MG63 (cell line): Measurements from ENCODE around the gene FBXL16. TPM values are rescaled to one million over a fixed set of nuclear protein-coding genes. Genes with fewer than 3 reads are reported as not detected.

Experiments used
- DNase-seq: peaks from one replicate; pipeline ENCODE4 v3.0.0-alpha.2; 2020
- H3K27me3 ChIP-seq: fragments of 250-450 bp; sonication (Bioruptor Pico); 2 replicates; pipeline ENCODE4 v1.5.1; 2020; ENCODE audit warnings: mild to moderate bottlenecking, moderate library complexity
- H3K36me3 ChIP-seq: fragments of 250-450 bp; sonication (Bioruptor Pico); 2 replicates; pipeline ENCODE4 v1.5.1; 2020; ENCODE audit warnings: mild to moderate bottlenecking, moderate library complexity
- H3K4me3 ChIP-seq: fragments of 250-450 bp; sonication (Bioruptor Pico); 2 replicates; pipeline ENCODE4 v1.5.1; 2020; ENCODE audit warnings: mild to moderate bottlenecking, moderate library complexity
- H3K9me3 ChIP-seq: fragments of 250-450 bp; sonication (Bioruptor Pico); 2 replicates; pipeline ENCODE4 v1.5.1; 2020; ENCODE audit warnings: mild to moderate bottlenecking, moderate library complexity
- total RNA-seq: library from RNA; depleted of rRNA; stranded (reverse); fragments of >200 nt; shearing (Covaris generic); gene quantifications from 2 replicates; pipeline ENCODE4 v1.2.3, GENCODE V29; 2014; ENCODE audit warnings: low replicate concordance

FBXL16 gene
- total RNA-seq, 1 experiment from 2014 or later, result 0.16 TPM

DNA sequence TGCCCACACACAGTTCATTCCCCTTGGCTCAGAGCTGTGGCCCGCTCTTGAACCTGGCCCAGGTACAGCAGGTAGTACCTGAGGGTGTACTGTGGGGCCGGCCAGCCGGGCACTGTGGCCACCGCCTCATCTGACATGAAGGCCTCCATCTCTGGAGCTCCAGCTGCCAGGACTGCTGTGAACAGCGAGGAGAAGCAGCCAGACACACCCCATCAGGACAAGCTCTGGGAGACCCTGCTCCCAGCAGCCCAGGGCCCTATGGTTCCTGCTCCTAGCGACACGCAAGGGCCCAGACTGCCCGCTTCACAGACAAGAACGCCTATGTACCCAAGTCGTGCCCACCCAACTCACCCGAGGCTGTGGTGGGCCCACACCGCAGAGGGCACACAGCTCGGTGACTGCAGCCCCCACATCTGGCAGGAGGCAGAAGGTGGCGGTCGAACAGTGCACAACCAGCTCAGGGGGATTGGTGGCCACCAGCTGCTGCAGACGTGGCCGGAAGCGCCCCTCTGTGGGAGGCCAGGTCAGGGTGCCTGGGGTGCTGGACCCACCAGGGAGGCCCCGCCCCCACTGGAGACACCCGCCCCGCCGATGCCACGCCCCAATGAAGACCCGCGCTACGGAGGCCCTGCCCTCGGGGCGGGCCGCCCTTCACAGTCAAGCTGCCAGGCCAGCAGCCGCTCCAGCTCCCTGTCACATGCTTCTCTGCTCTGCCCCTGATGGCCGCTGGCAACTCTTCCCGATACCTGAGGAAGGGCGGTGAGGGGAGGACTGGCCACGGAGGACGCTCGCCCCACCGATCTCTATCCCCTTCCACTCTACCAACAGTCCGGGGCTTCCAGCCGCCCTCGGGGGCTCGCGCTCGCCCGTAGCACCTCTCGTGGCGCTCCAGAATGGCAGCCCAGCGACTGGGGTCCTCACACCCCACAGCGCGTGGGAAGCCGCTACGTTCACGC is 26.5 kb downstream of the FBXL16 start:
- H3K36me3 ChIP-seq, result peaks cover 37% of the 10 kb centered on the region
- H3K27me3 ChIP-seq, result no peaks in the 10 kb centered on the region
- H3K9me3 ChIP-seq, result no peaks in the 10 kb centered on the region
- H3K4me3 ChIP-seq, result peak overlapping the region; percentile 40
- DNase-seq, result peak; percentile 50

DNA sequence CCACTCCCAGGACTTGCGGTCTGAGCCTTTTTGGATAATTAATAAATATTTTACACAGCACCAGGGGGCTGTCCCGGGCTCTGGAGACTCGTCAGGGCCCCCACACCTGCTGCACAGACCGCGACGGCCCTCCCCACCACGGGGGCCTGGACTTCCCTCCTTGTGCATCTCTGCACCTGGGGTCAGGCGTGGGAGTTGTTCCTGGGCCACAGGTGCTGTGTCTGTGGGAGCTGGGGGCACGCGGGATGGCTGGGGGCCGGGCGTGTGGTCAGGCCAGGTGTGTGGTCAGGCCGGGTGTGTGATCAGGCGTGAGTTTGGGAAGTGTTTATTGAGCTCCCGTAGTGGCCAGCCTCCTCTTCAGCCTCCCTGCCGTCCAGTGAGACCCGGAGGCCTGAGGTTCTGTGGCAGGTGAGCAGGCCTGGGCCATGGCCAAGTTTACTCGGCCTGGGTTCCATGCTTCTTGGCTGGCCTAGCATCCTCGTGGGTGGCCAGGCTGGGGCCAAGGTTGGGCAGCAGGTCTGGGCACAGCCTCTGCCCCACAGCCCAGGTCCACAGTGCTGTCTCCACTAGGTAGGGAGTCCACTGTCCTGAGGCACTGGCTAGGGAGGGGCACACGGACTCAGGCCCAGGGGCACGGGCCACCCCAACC is 27.3 kb downstream of the FBXL16 start:
- Histone ChIP-seq H3K9me3 (no peaks in the 10 kb centered on the region), H3K36me3 (peaks cover 38% of the 10 kb centered on the region), H3K4me3 (no peak overlapping the region), H3K27me3 (no peaks in the 10 kb centered on the region)
- DNase-seq, result no peak

DNA sequence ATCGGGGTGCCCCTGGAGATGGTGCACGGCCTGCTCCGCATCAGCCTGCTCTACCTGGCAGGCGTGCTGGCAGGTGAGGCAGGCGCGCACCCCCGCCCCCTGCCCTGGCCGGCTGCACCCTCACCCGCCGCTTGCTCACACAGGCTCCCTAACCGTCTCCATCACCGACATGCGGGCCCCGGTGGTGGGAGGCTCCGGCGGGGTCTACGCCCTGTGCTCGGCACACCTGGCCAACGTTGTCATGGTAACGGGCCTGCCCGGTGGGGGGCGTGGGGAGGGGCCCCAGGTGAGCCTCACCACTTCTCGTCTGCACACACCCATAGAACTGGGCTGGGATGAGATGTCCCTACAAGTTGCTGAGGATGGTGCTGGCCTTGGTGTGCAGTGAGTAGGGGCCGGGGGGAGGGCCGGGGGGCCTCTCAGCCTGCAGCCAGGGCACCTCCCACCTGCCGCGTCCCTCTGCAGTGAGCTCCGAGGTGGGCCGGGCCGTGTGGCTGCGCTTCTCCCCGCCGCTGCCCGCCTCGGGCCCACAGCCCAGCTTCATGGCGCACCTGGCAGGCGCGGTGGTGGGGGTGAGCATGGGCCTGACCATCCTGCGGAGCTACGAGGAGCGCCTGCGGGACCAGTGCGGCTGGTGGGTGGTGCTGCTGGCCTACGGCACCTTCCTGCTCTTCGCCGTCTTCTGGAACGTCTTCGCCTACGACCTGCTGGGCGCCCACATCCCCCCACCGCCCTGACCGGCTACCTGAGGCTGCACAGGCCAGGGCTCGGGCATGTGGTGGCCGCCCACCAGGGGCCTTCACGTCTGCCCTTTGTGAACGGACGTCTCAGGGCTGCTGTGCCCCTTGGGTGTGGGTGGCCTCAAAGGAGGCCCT is 28.0 kb downstream of the FBXL16 start:
- Histone ChIP-seq H3K27me3 (no peaks in the 10 kb centered on the region), H3K9me3 (no peaks in the 10 kb centered on the region), H3K36me3 (peaks cover 36% of the 10 kb centered on the region), H3K4me3 (no peak overlapping the region)
- no peak for DNase-seq

DNA sequence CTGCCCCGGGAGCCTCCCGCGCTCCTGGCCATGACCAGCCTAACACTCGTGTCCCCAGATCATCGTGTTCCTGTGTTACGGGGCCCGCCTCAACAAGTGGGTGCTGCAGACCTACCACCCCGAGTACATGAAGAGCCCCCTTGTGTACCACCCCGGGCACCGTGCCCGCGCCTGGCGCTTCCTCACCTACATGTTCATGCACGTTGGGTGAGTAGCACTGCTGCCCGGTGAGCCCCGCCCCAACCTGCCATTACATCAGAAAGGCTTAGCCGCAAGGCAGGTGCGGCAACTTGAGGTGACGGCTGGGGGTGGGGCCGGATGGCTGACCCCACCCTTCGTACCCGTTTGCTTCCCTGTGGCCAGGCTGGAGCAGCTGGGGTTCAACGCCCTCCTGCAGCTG is 28.7 kb downstream of the FBXL16 start:
- DNase-seq, result no peak
- Histone ChIP-seq H3K27me3 (no peaks in the 10 kb centered on the region), H3K36me3 (peaks cover 36% of the 10 kb centered on the region), H3K4me3 (no peak overlapping the region), H3K9me3 (no peaks in the 10 kb centered on the region)

DNA sequence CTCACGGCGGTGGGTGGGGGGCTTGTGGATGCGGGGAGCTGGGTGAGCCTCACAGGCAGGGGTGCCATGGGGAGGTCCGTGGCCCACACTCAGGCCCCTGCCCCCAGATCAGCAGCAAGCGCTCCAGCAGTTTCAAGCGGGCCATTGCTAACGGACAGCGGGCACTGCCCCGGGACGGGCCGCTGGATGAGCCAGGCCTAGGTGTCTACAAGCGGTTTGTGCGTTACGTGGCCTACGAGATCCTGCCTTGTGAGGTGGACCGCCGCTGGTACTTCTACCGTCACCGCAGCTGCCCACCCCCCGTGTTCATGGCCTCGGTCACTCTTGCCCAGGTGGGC is 29.1 kb downstream of the FBXL16 start:
- Histone ChIP-seq H3K36me3 (peaks cover 34% of the 10 kb centered on the region), H3K9me3 (no peaks in the 10 kb centered on the region), H3K27me3 (no peaks in the 10 kb centered on the region), H3K4me3 (no peak overlapping the region)
- DNase-seq, result no peak

DNA sequence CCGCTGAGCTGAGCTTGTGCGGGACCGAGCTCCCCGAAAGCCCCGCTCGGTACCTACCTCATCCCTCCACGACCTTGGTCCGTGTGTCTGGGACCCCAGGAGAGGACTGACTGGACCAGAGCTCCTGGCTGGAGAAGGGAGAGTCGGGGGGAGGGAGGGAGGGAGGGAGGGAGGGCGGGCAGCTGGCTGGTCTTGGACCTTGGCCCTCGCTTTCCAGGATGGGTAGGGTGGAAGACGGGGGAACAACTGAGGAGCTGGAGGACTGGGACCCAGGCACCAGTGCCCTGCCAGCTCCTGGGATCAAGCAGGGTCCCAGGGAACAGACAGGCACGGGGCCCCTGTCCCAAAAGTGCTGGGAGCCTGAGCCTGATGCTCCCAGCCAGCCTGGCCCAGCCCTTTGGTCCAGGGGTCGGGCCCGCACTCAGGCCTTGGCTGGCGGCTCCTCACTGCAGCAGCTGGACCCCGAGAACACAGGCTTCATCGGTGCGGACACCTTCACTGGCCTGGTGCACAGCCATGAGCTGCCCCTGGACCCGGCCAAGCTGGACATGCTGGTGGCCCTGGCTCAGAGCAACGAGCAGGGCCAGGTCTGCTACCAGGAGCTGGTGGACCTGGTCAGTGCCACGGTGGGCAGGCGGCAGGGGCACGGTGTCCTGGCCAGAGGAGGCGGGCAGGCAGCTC is 29.6 kb downstream of the FBXL16 start:
- peaks cover 33% of the 10 kb centered on the region for H3K36me3 ChIP-seq
- no peaks in the 10 kb centered on the region for H3K9me3 ChIP-seq
- no peak overlapping the region for H3K4me3 ChIP-seq
- no peak for DNase-seq
- no peaks in the 10 kb centered on the region for H3K27me3 ChIP-seq

DNA sequence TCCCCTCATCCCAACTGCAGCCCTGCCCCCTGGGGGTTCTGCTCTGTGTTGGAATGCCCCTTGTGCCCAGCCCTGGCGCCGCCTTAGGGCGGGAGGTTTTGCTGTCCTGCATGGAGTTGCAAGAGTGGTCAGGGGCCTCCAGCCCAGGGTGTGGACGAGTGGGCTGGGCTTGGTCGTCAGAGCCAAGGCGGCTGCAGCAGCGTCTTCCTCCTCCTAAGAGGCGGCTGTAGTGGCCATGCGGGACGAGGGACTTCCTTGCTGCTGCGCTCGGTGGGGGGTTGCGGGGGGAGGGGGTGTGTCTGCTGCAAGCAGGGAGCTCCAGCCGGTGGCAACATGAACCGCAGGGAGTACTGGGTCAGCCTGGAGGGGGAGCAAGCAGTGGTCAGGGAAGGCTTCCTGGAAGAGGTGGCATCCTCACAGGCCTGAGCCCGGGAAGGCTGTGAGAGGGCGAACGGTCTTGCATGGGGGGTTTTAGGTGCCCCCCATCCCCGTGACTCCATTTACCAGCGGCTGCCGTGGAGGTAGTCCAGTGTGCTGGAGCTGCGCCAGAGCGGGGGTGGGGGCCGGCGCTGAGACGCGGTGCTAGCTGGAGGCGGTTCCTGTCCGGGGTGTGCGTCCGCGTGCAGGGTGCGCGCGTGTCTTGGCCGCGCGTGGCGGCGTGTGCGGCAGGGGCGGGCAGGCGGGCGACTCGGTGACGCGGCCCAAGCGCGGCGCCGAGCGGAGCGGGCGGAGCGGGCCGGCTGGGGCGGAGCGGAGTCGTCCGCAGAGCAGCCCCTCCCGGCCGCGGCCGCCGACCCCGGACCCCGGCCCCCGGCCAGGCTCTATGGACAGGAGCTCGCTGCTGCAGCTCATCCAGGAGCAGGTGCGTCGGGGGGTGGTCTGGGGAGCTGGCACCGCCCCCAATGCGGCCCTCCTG is 30.4 kb downstream of the FBXL16 start, which contains the start of gene RHBDL1:
Gene RHBDL1 (plus strand): TSS at position 704 of the 916 bp plus-strand sequence. CDS start 120 bp downstream, at position 824.
- no peaks in the 10 kb centered on the region for H3K9me3 ChIP-seq
- no peaks in the 10 kb centered on the region for H3K27me3 ChIP-seq
- peaks cover 40% of the 10 kb centered on the region for H3K36me3 ChIP-seq
- DNase-seq, result no peak
- H3K4me3 ChIP-seq, result no peak within 1 kb of the TSS

DNA sequence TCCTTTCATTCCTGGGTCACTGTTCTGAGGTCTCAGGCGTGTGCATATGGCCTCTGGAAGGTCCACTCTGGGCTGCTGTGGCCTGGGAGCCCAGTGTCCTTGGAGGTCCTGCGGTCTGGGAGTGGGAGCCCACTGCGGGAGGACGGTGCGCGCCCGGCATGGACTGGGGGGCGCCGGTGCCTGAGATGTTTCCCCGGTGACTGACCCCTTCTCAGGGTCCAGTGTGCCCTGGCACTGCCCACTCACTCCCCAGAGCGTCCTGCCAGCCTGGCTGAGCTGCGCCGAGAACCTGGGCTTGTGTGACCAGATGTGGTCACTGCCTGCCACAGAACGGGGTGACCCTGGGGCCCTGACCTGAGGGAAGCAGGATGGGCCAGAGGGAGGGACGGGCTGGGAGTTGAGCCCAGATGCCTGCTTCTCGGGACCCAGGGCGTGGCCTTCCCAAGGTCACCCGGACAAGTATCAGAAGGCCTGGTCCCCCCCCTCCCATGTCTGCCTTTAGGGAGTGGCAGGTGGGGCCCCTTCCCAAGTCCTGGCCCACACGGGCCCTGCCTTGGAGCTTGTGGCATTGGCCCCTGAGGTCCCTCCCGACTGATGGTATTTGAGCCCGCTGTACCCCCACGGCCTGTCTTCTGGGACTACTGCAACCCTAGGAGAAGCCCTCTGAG is 31.3 kb downstream of the FBXL16 start:
- DNase-seq, result no peak
- no peaks in the 10 kb centered on the region for H3K9me3 ChIP-seq
- peaks cover 49% of the 10 kb centered on the region for H3K36me3 ChIP-seq
- H3K27me3 ChIP-seq, result no peaks in the 10 kb centered on the region
- H3K4me3 ChIP-seq, result no peak overlapping the region

DNA sequence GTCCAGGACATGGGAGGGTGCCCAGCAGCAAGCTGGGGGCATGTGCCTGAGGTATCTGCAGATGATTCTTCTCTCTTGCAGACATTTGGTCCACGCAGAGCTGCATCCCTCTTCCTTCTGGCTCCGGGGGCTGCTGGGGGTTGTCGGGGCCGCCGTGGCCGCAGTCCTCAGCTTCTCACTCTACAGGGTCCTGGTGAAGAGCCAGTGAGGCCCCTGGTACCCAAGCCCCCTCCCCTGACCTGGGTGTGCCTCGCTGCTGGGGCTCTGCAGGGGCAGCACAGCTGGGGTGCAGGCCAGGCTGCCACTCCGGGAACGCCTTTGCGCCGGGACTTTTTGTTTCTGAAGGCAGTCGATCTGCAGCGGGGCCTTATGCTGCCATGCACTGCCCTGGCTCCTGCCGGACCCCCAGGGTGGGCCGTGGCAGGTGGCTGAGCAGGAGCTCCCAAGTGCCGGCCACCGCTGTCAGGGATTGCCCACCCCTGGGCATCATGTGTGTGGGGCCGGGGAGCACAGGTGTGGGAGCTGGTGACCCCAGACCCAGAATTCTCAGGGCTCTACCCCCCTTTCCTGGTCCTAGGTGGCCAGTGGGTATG is 32.1 kb downstream of the FBXL16 start:
- no peak for DNase-seq
- Histone ChIP-seq H3K27me3 (no peaks in the 10 kb centered on the region), H3K9me3 (no peaks in the 10 kb centered on the region), H3K36me3 (peaks cover 55% of the 10 kb centered on the region), H3K4me3 (no peak overlapping the region)

DNA sequence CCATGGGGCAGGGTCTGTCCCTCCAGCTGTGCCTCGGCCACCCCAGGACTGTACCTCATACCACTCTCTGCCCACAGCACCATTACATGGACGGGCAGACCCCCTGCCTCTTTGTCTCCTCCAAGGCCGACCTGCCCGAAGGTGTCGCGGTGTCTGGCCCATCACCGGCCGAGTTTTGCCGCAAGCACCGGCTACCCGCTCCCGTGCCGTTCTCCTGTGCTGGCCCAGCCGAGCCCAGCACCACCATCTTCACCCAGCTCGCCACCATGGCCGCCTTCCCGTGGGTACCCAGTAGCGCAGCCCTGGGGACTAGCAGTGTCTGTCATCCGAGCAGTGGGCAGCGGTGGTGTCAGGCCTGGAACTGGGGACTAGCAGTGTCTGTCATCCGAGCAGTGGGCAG is 32.8 kb downstream of the FBXL16 start:
- H3K27me3 ChIP-seq, result no peaks in the 10 kb centered on the region
- peaks cover 59% of the 10 kb centered on the region for H3K36me3 ChIP-seq
- H3K9me3 ChIP-seq, result no peaks in the 10 kb centered on the region
- DNase-seq, result no peak
- H3K4me3 ChIP-seq, result no peak overlapping the region

DNA sequence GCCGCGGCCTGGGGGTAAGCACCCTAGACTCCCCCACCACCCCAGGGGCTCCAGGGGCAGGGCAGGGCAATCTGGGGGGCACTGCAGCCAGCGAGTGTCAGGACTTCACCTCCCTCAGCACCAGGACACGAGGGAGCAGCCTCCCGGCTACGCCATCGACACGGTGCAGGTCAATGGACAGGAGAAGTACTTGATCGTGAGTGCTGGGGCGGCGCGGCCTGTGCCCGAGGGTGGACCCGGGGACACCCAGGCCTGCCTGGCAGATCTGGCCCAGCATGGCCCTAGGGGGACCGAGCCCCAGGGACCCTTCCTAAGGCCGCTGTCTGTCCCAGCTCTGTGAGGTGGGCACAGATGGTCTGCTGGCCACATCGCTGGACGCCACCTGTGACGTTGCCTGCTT is 33.2 kb downstream of the FBXL16 start:
- H3K27me3 ChIP-seq, result no peaks in the 10 kb centered on the region
- H3K4me3 ChIP-seq, result no peak overlapping the region
- no peaks in the 10 kb centered on the region for H3K9me3 ChIP-seq
- peaks cover 63% of the 10 kb centered on the region for H3K36me3 ChIP-seq
- no peak for DNase-seq

DNA sequence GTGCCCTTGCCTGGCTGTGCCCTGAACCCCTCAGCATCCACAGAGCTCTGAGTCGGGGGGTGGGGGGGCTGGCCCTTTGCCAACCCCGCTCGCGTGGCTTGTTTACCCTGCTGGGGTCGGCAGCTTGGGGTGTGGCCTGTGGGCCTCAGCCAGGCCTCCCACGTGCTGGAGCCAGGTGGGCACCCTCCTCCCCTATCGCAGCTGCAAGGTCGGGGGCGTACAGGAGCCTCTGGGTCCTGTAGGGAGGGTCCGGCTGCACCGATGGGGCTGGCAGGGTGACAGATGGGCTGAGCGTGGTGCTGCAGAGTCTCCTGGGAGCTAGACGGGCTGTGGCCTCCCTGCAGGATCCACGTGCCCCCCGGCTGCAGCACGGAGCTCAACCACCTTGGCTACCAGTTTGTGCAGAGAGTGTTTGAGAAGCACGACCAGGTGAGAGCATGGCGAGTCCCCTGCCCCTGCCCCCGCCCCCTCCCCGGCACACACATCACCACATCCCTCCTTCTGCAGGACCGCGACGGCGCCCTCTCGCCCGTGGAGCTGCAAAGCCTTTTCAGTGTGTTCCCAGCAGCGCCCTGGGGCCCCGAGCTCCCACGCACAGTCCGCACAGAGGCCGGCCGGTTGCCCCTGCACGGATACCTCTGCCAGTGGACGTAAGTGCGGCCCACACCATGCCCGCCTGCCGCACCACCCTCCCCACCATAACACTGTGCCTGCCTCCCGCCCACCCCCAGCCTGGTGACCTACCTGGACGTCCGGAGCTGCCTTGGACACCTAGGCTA is 34.1 kb downstream of the FBXL16 start:
- H3K4me3 ChIP-seq, result no peak overlapping the region
- H3K9me3 ChIP-seq, result no peaks in the 10 kb centered on the region
- H3K27me3 ChIP-seq, result no peaks in the 10 kb centered on the region
- no peak for DNase-seq
- peaks cover 65% of the 10 kb centered on the region for H3K36me3 ChIP-seq

DNA sequence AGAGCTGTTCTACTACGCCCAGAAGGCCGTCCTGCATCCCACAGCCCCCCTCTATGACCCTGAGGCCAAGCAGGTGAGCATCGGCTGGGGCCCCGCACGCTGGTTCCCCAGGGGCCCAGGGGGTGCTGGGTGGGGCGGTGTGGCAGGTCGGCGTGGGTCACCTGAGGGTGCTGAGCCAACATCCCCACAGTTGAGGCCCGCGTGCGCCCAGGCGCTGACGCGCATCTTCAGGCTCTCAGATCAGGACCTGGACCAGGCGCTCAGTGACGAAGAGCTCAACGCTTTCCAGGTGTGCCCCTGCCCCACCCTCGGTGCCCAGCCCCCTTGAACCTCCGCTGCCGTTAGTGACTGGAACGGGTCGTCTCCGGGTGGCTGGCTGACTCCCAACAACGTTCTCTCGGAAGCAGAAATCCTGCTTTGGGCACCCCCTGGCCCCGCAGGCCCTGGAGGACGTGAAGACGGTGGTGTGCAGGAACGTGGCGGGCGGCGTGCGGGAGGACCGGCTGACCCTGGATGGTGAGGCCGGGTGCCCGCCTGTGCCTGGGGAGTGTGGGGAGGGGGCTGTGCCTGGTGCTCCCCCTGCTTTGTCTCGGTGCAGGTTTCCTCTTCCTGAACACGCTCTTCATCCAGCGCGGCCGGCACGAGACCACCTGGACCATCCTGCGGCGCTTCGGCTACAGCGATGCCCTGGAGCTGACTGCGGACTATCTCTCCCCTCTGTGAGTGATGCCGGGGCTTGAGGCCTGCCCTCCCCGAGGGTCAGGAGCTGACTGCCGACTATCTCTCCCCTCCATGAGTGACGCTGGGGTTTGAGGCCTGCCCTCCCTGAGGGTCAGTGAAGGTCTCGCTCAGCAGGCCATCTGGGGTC is 34.9 kb downstream of the FBXL16 start:
- DNase-seq, result no peak
- peaks cover 65% of the 10 kb centered on the region for H3K36me3 ChIP-seq

More for the DNA sequence above, 34.9 kb downstream of the FBXL16 start:
- no peak overlapping the region for H3K4me3 ChIP-seq
- no peaks in the 10 kb centered on the region for H3K9me3 ChIP-seq
- no peaks in the 10 kb centered on the region for H3K27me3 ChIP-seq
